Measurements from ENCODE around the gene NRG3.

Gene NRG3

DNA sequence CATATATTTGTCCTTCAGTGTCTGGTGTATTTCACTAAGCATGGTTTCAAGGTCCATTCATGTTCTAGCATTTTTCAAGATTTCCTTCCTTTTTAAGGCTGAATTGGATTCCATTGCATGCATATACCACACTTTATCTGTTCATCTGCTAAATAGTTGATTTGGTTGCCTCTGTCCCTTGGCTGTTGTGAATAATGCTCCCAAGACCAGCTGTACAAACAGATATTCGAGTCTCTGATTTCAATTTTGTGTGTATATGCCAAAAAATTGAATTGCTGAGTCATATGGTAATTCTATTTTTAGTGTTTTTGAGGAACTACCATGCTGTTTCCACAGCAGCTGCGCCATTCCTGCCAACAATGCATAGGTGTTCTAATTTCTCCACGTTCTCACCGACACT lies 216.4 kb downstream of the NRG3 start:
- DNase-seq (ENCODE audit: low read depth) = no peak

DNA sequence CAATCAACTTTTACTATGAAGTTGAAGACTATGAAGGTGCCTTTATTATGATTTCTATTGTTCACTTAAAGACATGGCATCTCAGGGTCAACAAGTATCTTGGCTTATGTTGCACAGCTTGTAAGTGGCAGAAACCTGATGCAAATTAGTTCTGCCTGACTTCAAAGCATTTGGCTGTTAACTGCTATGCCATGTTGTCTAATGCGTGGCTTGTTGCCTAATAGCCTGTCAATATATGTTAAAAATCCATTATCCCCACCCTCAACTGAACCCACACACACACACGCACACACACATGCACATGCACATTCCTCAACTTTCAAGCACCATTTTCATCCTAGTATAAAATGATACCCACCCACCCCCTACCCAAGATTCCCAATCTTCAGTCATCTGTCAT lies 217.1 kb downstream of the NRG3 start:
- DNase-seq (ENCODE audit: low read depth) = no peak

DNA sequence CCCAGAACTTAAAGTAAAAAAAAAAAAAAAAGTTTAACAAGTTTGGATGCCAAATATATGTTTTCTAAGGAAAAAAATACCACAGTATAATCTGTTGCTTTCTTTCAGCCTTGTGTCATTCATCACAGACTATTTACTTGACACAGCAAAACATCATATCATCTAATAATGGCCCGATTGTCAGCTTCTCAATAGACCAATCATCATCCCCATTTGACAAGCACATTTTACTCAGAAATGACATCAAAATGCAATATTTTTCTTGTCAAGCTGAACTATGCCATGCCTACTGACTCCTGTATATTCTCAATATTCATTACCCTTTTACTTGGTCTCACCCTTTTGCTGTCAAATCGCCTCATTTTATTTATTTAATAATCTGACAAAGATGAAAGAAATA lies 249.7 kb downstream of the NRG3 start:
- no peak for DNase-seq (ENCODE audit: low read depth)

DNA sequence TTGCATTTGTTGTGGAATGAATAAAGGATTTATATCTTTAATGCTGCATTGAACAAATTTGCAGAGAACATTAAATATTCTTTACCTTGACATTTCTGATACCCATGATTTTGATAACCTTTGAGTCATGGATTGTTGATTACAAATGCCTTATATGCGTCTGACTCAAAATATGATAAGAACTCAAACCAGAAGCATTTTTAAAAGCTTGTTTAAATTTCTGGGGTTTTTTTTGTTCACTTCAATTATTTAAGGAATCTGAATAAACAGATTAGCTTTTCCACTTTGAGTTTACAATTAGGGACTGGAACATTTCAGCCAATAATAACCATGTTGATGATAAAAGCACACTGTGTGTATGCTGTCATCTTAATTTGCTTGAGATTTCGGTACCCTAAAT lies 253.5 kb downstream of the NRG3 start:
- no peak for DNase-seq (ENCODE audit: low read depth)

DNA sequence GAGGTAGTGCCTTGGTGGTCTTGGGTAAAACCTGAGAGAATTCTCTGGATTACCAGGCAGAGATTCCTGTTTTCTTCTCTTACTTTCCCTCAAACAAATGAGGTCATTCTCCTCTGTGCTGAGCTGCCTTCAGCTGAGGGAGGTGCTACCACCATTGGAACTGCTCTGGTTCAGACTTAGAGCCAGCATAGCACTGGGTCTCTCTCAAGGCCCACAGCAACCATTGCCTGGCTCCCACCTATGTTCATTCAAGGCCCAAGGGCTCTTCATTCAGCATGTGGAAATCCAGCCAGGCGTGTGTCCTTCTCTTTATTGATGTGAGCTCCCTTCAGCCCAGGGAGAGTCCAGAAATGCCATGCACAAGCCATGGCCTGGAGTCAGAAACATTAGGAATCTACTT lies 261.1 kb downstream of the NRG3 start:
- DNase-seq (ENCODE audit: low read depth) = no peak

DNA sequence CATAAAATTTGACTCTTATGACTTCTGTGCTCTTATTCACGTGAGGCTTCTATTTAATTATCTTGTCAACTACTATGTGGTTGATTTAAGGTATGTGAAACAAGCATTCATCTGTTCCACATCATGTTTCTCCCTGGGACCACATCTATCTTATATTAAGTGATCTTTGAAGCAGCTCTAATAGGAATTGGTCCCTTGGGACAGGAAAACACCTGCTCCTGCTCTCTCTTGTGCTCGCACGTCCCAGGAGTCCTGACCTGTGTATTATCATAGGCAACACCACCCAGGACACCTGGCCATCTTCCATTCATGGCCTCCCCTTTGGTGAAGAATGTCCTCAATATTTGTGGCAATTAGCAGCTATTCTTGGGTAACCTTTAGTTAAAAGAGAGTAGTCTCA lies 269.2 kb downstream of the NRG3 start:
- no peak for DNase-seq (ENCODE audit: low read depth)

DNA sequence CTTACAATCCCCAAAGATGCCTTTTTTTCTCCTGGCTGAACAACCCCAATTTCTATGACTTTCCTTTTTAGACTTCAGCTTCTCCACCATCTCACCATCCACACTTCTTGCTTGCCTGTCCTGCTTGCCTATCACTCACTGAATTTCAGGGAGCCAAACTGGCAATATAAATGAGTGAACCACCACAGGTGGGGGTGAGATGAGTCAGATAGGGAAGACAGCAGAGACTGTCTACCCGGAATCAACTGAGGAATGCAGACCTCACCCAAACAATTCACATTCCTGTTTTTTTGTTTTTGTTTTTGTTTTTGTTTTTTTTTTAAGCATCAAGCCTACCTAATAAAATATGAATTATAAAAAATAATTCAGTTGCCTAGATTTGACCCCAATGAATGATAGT lies 273.8 kb downstream of the NRG3 start:
- no peak for DNase-seq (ENCODE audit: low read depth)

DNA sequence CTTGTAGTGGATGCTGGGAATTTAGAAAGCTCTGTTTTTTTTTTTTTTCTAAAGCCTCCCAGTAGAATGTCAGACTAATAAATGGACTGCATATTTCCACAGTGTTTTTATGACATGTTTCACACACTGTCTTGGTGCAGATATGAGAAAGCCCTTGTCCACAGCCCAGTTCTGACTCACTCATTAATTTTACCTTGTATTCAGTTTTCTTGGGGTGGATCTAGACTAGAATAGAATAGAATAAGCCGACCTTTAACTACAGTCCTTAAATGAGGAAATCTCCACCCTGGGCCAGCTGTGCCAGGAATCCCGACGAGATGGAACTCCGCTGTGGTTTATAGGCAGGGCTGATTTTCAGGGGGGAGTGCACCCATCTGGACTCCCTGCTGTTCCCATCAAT lies 274.7 kb downstream of the NRG3 start:
- no peak for DNase-seq (ENCODE audit: low read depth)

DNA sequence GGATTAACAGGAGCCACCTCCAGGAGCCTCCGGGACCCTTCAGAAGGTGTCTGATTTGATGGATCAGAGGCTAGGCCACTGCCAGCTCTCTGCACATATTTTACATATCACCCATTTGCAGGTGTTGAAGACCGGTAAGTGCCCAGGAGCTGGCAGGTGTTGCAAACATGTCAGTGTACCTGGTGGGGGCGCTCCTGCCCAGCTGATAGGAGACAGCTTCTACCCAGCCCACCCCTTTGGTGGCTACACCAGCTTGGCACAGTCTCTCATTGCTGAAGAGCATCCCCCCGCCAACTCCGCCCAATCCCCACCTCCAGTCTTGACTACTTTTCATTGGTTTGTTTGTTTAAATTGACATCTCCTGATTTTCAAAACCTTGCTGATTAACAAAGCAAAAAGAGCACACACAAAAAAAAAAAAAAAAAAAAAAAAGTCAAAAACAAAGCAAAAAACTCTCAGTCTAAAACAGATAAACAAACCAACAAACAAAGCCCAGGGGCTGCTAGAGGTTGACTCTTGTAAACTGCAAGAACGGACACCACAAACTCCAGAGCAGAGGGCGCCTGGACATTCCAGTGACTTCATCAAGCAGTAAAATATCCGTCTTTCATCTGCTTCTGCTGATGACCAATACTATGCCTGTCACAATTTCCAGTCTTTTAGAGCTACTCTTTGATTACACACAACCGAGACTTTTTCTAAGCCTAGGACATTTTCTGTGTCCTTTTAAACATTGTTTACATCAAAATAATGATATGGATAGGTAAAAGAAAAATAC lies 275.3 kb downstream of the NRG3 start:
- no peak for DNase-seq (ENCODE audit: low read depth)

DNA sequence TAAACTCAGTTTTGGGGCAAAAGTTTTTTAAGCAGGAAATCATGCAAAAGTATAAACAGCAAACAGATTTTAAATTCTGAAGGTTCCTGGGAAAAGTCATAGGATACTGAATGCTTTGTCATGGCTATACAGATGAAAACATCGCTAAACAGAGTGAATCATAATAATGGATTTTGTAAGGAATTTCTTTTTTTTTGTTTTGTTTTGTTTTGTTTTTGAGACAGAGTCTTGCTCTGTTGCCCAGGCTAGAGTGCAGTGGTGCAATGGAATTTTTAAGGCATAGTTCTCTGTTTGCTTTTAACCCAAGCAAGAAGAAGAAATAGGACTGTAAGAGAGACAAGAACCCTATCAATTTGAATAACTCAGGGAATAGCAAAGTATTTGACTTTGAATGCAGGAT lies 285.3 kb downstream of the NRG3 start:
- no peak for DNase-seq (ENCODE audit: low read depth)

DNA sequence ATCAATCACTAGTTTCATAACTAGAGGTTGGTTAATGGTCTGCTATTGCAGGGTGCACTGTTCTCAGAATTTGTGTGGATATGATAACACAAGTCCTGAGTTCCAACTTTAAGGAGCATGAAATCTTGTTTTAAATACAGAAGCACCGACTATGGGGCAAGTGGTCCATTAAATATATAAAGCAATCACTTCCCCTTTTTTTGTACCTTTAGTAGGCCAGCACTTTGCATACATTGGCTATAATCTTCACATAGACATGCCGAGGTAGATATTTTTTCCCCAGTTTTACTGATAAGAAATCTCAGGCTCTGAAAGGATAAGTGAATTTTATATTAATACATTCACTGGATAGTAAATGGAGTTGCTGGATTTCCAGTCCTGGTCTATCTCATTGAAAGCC lies 286.3 kb downstream of the NRG3 start:
- DNase-seq (ENCODE audit: low read depth) = no peak

DNA sequence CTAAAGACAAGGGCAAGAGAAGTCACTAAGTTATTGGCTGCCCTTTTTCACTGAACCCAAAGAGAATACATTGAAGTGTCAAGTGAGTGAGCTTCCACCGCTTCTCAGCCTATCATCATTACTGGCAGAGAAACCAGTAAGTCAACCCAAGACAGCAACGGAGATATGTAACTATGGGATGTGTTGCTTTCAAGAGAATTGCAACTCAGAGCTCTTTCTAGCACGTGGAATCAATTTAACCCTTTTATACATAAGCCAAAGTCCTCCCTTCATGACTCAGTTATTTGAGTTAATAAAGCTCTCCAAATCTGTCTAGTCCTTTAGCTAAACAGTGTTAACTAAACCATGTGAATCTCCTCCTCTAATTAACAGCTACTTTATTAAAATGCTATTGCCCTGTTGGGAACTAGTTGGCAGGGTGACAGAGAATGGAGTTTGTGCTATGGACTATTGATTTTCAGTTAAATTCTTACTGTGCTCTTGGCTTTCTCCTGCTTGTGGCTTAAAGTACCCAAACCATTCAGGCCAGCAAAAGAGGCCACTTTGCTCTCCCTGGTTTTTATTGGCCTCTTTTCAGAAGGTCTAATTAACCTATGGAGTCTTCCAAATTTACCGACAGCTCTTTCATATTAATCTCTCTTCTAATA lies 287.7 kb downstream of the NRG3 start:
- no peak for DNase-seq (ENCODE audit: low read depth)

DNA sequence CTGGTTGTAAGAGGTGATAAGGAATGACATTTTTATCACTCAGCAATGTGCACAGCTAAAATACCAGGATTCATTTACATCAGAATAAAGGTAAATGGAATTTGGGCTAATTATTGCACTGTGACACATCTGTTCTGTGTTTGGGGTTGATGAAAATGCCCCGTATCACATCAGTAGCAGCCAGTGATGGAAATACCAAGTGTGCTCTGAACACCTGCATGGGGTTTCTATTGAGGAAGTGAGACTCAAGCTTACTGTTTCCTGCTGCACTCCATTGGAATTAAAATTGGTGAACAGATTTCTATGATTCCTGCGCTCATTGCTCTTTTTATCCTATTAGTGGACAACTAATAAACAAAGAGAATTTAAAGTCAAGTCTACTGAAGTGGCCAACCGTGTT lies 296.9 kb downstream of the NRG3 start:
- DNase-seq (ENCODE audit: low read depth) = no peak

DNA sequence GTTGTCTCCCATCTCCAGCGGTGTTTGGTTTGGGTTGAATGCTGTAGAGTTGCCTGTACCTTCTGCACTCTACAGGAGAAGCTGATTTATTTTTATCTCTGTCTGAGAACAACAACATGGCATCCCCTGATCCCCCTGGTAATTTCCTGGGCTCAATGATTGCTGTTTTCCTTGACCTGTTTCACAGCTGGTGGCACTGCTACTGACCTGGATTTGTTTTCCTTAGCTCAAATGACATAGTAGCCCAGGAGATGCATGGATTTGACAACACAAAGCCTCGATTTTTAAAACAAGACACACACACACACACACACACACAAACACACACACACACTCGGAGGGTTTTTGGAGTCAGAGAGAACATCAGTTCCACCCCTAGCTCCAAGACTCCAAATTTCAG lies 301.6 kb downstream of the NRG3 start:
- DNase-seq (ENCODE audit: low read depth) = no peak

DNA sequence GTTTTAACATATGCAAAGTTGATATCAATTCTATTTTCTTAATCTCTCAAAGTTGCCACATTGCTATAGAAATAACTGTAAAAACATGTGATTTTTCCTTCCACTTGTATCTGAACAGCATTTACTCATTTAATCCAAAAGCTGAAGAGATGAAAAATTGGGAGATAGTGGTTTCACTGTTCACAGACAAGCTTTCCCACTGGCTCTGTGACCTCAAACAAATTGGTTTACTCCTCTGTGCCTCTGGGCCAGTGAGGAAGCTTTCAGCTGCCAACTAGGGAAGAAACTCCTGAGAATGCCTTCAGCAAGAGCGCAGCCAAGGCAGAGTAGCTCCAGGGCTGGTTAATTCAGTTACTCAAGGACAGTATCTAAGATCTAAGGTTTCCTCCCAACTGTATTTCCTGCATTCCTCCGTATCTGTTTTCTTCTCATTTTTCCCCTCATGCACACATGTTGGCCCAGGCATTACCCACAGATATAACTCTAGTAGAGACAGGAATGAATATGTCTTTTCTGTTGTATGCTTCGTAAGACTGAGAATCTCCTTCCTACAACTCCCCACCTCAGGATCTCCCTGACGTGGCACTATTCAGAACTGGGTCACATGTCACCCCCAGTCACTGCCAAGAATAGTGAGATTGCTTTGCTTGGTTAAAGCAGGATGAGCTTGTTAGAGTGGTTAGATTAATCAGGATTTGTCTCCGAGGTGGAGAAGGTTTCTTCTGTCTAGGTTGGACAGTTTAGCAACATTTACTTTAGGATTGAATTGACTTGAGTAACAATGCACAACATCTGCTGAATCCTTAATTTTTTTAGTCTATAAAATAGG lies 315.7 kb downstream of the NRG3 start:
- no peak for DNase-seq (ENCODE audit: low read depth)

DNA sequence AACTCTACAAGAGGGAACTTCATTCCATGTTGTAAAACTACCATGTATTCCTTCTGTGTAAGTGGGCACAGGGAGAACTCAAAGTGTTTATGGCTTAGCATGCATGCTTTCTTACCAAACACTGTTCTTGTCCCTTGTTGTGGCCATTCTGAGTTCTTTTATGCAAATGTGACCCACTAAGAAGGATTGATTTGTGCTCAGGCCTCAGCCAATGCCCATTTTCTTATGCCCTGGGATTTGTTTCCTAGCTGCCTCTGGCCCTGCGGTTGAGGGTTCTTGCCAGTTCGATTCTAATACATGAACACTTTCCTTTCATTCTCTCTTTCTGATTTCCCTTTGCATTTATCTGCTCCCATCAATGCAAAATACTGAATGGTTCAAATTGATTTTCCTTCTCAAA lies 316.7 kb downstream of the NRG3 start:
- DNase-seq (ENCODE audit: low read depth) = no peak

DNA sequence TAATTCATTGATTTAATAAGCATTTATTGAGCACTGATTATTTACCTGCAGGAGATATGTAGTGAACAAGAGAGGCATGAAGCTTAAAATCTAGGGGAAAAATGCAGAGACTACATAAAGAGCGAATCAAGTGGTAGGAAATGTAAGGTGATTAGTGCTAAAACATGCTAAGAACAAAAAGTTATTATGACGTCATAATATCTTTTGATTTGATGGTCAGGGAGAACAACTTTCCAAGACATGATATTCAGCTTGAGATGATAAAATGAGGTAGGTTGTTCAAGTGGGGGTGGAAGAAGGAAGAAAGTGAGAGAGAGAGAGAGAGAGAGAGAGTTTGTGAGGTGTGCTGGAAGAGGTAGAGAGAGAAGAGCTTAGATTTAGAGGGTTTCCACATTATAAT lies 317.7 kb downstream of the NRG3 start:
- no peak for DNase-seq (ENCODE audit: low read depth)

DNA sequence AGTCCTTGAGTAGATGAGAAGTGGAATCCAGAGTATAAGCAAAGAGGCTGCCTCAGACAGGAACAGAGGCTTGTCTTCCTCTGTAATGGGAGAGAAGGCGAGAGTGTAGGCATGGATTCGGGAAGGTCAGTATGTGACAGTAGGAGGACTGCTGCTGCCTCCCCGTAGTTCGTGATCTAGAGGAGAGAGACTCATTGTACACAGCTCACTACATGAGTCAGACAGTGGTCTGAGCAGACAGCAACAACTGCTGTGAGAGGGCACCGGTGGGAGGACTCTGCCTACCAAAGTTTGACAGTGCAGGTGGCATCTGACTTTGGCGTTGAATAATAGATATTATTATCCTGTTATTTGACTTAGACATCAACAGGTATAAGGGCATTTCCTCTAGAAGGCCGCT lies 319.4 kb downstream of the NRG3 start:
- no peak for DNase-seq (ENCODE audit: low read depth)

DNA sequence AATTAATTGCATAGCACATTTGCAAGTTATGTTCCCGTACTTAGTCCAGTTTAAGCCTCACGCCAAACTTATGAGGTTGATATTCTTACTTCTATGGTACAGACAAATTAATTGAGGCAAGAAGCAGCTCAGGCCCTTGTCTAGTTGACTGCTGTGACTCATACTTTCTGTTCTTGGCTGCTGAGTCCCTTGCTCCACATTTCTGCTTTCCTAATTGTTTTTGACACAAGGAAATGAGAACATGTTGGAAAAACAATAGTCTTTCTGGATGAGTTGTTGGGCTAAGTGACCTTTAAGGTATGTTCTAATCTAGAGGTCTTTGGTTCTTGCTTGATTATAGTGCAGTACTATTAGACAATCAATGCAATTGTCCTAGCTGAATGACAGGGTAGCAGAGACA lies 331.8 kb downstream of the NRG3 start:
- no peak for DNase-seq (ENCODE audit: low read depth)

DNA sequence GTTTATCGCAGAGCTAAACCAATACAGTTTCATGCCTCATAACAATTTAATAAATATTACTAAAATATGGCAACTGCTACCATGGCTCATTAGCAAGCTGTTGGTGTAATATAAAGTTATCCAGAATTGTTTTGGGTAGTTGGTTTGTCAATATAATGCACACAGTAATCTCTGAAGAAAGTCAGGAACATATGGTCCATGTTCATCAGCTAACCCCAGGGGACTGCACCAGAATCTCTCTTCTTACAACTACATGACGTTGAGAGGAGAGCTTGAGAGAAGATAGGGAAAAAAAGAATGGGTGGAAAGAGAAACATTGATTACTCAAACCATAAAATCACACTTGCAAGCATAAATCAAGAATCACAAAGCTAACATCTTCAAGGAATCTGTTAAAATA lies 333.7 kb downstream of the NRG3 start:
- no peak for DNase-seq (ENCODE audit: low read depth)

DNA sequence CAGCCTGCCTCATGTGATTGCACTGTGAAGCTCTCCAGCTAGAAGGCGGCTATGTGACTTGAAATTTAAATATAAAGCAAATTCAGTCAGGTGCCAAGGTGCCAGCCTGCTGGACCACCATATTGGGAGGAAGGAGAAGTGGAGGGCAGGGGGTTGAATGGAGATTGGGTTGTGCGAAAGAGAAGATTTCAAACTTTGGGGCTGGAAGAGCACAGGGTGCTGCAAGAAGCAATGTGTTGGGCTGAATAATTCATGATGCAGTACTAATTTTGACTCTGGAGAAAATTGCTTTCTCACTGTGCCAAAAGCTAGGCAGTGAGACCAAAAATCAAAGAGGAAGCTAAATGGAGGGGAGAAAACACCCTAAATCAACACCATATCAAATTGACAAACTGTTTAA lies 335.3 kb downstream of the NRG3 start:
- DNase-seq (ENCODE audit: low read depth) = no peak

DNA sequence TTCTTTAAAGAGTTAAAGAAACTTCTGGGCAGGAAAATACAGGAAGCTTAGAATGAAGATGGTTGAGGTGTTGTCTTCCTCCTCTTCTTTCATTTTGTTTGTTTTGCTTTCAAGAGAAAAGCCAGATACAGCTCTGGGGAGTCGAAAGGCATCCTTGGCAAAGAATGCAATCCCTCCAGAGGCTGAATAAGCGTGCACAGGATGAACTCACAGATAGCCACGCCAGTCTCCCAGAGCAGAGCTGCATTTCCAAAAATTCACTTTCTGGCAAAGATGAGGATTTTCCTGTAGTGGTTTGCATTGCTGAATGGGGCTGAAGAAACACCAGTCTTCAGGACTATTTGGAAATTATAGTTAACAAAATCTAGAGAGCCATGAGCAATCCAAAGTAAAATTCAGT lies 336.4 kb downstream of the NRG3 start:
- no peak for DNase-seq (ENCODE audit: low read depth)

DNA sequence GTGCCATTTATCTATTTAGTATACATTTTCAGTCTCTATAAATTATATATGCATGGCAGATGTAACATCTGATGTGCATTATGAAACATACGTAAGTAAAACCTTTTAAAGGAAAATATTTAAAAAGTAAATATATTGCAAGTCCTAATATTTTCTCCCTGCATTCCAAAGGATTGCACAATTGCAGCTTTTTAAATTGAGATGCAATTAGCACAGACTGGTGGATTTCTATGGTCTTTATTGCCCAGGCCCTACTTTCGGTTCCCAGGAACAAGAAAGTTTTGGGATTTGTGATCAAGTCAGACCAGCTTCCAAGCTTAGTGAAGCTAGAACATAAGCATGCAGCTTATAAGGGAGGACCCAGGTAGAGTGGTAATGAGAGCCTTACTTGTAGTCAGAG lies 337.8 kb downstream of the NRG3 start:
- no peak for DNase-seq (ENCODE audit: low read depth)
